Epithelial cell of esophagus (primary cell): ENCODE results near the gene PSMC3IP.

Experiments used
- DNase-seq: peaks from one replicate; pipeline ENCODE4 v3.0.0; 2010; ENCODE audit warnings: low read depth
- H3K4me3 ChIP-seq: 2 replicates; pipeline ENCODE4 v1.5.1; 2011; ENCODE audit warnings: mild to moderate bottlenecking, low read length, control low read depth
- CTCF ChIP-seq: IDR thresholded peaks from 2 replicates; pipeline ENCODE4 v1.5.1; 2011; ENCODE audit warnings: low read depth, mild to moderate bottlenecking, low read length, control low read depth, inconsistent platforms; ENCODE audit not compliant: insufficient read depth; ENCODE audit errors: missing control alignments

PSMC3IP gene

GRCh38 chr17:42584880-42585279, 7.4 kb upstream of the PSMC3IP start:
- no peak for DNase-seq
- TF ChIP-seq CTCF: no peak
- H3K4me3 ChIP-seq: no peak overlapping the region

- TF ChIP-seq CTCF: no peak
- no peak for DNase-seq
- H3K4me3 ChIP-seq: no peak overlapping the region
These were observed 4.3 kb upstream of the PSMC3IP start for GRCh38 chr17:42581744-42582270.

- no peak for TF ChIP-seq CTCF
- no peak overlapping the region for H3K4me3 ChIP-seq
- no peak for DNase-seq
These were observed 2.4 kb upstream of the PSMC3IP start for GRCh38 chr17:42579794-42580551.

- TF ChIP-seq CTCF: peak; percentile 76
- DNase-seq: peak; percentile 75
- peak overlapping the region; percentile 86 for H3K4me3 ChIP-seq
These were observed 847 bp upstream of the PSMC3IP start for GRCh38 chr17:42578282-42578869.

GRCh38 chr17:42577140-42577531, 393 bp downstream of the PSMC3IP start:
- H3K4me3 ChIP-seq: peak overlapping the region; percentile 86
- DNase-seq: no peak
- TF ChIP-seq CTCF: no peak

- no peak for DNase-seq
- no peak for TF ChIP-seq CTCF
- no peak overlapping the region for H3K4me3 ChIP-seq
These were observed 3.1 kb downstream of the PSMC3IP start for GRCh38 chr17:42574463-42574862.
